ENCODE data around the gene MRPL20. TPM values are rescaled to one million over a fixed set of nuclear protein-coding genes. Genes with fewer than 3 reads are reported as not detected.

Gene MRPL20
- total and polyA plus RNA-seq, 4 donors, result 60.1 to 181 (median 122) TPM

DNA sequence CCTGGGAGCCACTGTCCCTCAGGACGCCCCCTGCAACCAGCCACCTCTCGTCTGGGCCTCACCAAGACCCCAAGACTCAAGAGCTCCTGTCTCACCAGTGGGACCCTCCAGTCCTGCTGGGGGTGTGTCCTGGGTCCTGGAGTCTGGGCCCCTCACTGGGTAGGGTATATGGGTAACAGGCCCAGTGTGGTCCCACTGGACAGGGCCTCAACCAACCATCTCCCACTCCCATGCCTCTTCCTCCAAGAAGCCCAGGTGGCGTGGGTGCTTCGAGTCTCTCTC, 27.7 kb upstream of the MRPL20 start:
- peak overlapping the region; percentile 79 to 84 for H3K27ac ChIP-seq (ENCODE audit: low read depth in 1 of 2, low read length in 1 of 2)
- H3K9me3 ChIP-seq (ENCODE audit: control insufficient read depth in 4 of 4, insufficient read depth in 3 of 4, low read length in 3 of 4), result no peaks in the 10 kb centered on the region
- ATAC-seq (ENCODE audit: insufficient read depth, low FRiP score) (no peak), DNase-seq (no peak)
- H3K4me3 ChIP-seq, result no peak overlapping the region
- no peak overlapping the region for H3K9ac ChIP-seq (ENCODE audit: insufficient read depth in 1 of 2, low read length in 2 of 2)
- peaks cover 0 to 5% (median 0%) of the 10 kb centered on the region in 4 donors for H3K36me3 ChIP-seq (ENCODE audit: control insufficient read depth in 4 of 4, insufficient read depth in 4 of 4, low read length in 4 of 4)
- TF ChIP-seq, protein P1, sequence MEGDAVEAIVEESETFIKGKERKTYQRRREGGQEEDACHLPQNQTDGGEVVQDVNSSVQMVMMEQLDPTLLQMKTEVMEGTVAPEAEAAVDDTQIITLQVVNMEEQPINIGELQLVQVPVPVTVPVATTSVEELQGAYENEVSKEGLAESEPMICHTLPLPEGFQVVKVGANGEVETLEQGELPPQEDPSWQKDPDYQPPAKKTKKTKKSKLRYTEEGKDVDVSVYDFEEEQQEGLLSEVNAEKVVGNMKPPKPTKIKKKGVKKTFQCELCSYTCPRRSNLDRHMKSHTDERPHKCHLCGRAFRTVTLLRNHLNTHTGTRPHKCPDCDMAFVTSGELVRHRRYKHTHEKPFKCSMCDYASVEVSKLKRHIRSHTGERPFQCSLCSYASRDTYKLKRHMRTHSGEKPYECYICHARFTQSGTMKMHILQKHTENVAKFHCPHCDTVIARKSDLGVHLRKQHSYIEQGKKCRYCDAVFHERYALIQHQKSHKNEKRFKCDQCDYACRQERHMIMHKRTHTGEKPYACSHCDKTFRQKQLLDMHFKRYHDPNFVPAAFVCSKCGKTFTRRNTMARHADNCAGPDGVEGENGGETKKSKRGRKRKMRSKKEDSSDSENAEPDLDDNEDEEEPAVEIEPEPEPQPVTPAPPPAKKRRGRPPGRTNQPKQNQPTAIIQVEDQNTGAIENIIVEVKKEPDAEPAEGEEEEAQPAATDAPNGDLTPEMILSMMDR (IDR thresholded peaks at IDR 0.05; ENCODE audit: control extremely low read depth, extremely low read depth), result no peak
- H3K4me1 ChIP-seq (ENCODE audit: control insufficient read depth in 5 of 5, insufficient read depth in 5 of 5, low read length in 5 of 5), result peaks cover 0 to 67% (median 46%) of the 10 kb centered on the region in 5 donors
- no peaks in the 10 kb centered on the region for H3K27me3 ChIP-seq (ENCODE audit: control insufficient read depth in 3 of 3, insufficient read depth in 3 of 3, low read length in 2 of 3)
- 47 to 59% methylated on average over 4 of the region's 4 CpGs for WGBS, 2 donors

DNA sequence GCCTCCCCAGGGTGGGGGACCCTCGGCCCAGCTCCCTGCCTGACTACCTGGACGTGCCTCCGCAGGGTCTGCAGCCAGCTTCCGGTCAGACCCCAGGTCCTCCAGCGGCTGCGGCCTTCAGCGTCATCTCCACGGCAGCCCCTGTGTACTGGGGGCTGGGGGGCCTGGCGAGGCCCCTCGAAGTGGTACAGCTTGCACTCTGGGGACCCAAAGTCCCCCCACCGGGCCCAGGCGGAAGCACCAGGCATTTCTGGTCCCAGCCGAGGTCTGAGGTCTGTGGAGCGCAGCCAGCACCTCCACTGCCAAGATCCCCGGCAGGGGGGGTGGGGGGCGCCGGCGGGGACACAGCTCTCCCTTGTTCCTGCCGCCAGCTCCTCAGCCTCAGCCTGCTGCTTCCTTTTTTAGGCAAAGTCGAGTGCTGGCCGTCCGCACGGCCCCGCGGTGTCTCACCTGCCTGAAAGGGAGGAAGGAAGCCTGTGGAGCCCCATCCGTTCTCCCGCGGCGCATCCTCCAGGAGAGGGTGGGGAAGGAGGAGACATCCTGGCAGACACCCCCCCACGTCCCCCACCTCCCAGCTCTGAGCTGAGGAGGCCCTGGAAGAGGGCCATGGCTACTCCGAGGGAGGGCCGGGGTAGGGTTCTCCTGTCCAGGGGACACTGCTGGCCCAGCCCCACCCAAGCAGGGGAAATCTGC, 27.2 kb upstream of the MRPL20 start:
- Histone ChIP-seq H3K4me3 (no peak overlapping the region), H3K4me1 (ENCODE audit: control insufficient read depth in 5 of 5, insufficient read depth in 5 of 5, low read length in 5 of 5) (peaks cover 0 to 71% (median 50%) of the 10 kb centered on the region in 5 donors), H3K9ac (ENCODE audit: insufficient read depth in 1 of 2, low read length in 2 of 2) (no peak overlapping the region), H3K27ac (ENCODE audit: low read depth in 1 of 2, low read length in 1 of 2) (peak overlapping the region; percentile 79 to 84), H3K9me3 (ENCODE audit: control insufficient read depth in 4 of 4, insufficient read depth in 3 of 4, low read length in 3 of 4) (no peaks in the 10 kb centered on the region), H3K27me3 (ENCODE audit: control insufficient read depth in 3 of 3, insufficient read depth in 3 of 3, low read length in 2 of 3) (no peaks in the 10 kb centered on the region), H3K36me3 (ENCODE audit: control insufficient read depth in 4 of 4, insufficient read depth in 4 of 4, low read length in 4 of 4) (peaks cover 0 to 5% (median 0%) of the 10 kb centered on the region in 4 donors)
- TF ChIP-seq, protein P1 (IDR thresholded peaks at IDR 0.05; ENCODE audit: control extremely low read depth, extremely low read depth), result no peak
- peak; percentile 87 to 91 (median 89) for DNase-seq
- no peak for ATAC-seq (ENCODE audit: insufficient read depth, low FRiP score)
- 3 to 6% methylated on average over 26 to 32 of the region's 32 CpGs for WGBS, 2 donors

DNA sequence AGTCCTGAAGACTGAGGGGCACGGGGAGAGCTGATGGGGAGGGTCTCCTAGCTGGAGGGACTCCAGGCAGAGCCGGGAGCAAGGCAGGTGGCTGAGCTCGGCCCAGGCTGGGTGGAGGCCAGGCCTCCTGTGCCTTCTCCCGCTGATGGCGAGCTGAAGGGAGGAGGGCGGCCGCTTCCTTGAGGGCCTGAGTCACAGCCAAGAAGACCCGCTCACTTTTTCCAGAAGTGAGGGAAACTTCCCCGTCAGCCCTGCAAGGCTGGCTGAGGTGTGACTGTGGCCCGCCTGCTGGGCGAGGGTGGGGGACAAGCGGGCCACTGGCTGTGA, 26.7 kb upstream of the MRPL20 start:
- peaks cover 0 to under 1% (median 0%) of the 10 kb centered on the region in 4 donors for H3K36me3 ChIP-seq (ENCODE audit: control insufficient read depth in 4 of 4, insufficient read depth in 4 of 4, low read length in 4 of 4)
- no peaks in the 10 kb centered on the region for H3K27me3 ChIP-seq (ENCODE audit: control insufficient read depth in 3 of 3, insufficient read depth in 3 of 3, low read length in 2 of 3)
- no peak overlapping the region for H3K4me3 ChIP-seq
- H3K9me3 ChIP-seq (ENCODE audit: control insufficient read depth in 4 of 4, insufficient read depth in 3 of 4, low read length in 3 of 4), result no peaks in the 10 kb centered on the region
- TF ChIP-seq, protein P1 (IDR thresholded peaks at IDR 0.05; ENCODE audit: control extremely low read depth, extremely low read depth), result no peak
- H3K9ac ChIP-seq (ENCODE audit: insufficient read depth in 1 of 2, low read length in 2 of 2), result no peak overlapping the region
- peaks cover 0 to 72% (median 50%) of the 10 kb centered on the region in 5 donors for H3K4me1 ChIP-seq (ENCODE audit: control insufficient read depth in 5 of 5, insufficient read depth in 5 of 5, low read length in 5 of 5)
- DNase-seq, result peak; percentile 70 to 80 (median 72)
- ATAC-seq (ENCODE audit: insufficient read depth, low FRiP score), result no peak
- H3K27ac ChIP-seq (ENCODE audit: low read depth in 1 of 2, low read length in 1 of 2), result peak overlapping the region; percentile 79 to 84
- 8 to 10% methylated on average over 12 of the region's 12 CpGs for WGBS, 2 donors

All from lung (tissue), 12 donors.